ENCODE measurements around the gene EGFL7. TPM values are rescaled to one million over a fixed set of nuclear protein-coding genes. Genes with fewer than 3 reads are reported as not detected.
A peak's percentile ranks its signal among the peaks of the same experiment; 100 is the strongest.

EGFL7 gene
- total RNA-seq, 4 donors from 2014 or later: 12.3 to 64.7 (median 33.6) TPM

DNA sequence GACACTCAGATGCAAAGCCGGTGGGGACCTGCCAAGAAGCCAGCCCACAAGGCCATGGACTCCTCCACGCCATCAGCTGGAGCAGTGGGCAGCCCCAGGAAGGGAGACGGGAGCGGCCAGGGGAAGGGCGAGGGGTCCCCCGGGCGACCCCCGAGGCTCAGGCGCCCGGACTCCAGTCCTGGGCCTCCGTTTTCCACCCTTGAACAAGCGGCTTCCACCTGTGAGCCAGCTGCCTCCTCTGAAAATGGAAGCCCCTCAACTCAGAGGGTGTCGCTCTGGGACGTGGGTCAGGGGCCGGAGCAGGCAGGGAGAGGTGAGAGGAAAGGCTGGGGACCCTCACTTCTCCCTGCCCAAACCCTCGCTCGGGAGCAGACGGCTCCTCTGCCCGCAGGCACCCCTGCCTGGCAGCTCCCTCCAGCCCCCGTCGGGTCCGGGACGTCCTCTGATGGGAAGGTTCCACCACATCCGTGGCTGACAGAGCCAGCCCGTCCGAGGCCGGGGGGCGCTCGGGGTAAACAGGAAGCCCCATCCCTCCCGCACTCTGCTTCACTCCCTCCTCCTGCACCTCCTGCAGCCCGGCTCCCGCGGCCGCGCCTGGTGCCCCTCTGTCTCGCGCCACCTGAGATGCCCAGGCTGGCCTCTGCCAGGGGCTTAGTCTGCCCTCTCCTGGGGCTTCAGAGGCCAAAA, 3.7 kb upstream of the EGFL7 start:
- intact Hi-C loops (cut with DNase I; ENCODE audit: low total_unique reads) (no loop called here), in situ Hi-C loops (cut with MboI; ENCODE audit: low pct_ligation_motif_present in 1 of 4, low pct_unique_long_range_greater_than_20kb in 1 of 4, low sequenced_read_pairs in 3 of 4) (no loop called here)
- Histone ChIP-seq H3K4me3 (peak overlapping the region in 1 of 4 donors; percentile 2), H3K4me1 (peaks cover 0 to 13% (median 1%) of the 10 kb centered on the region in 4 donors), H3K36me3 (no peaks in the 10 kb centered on the region), H3K27me3 (peaks cover 90% of the 10 kb centered on the region), H3K27ac (peak overlapping the region; percentile 21 to 63 (median 34)), H3K9me3 (no peaks in the 10 kb centered on the region)
- TF ChIP-seq EP300 (IDR thresholded peaks at IDR 0.05; ENCODE audit: low read depth) (no peak), POLR2AphosphoS5 (IDR thresholded peaks at IDR 0.05) (no peak), POLR2A (IDR thresholded peaks at IDR 0.05) (no peak)
- TF ChIP-seq, protein P1, sequence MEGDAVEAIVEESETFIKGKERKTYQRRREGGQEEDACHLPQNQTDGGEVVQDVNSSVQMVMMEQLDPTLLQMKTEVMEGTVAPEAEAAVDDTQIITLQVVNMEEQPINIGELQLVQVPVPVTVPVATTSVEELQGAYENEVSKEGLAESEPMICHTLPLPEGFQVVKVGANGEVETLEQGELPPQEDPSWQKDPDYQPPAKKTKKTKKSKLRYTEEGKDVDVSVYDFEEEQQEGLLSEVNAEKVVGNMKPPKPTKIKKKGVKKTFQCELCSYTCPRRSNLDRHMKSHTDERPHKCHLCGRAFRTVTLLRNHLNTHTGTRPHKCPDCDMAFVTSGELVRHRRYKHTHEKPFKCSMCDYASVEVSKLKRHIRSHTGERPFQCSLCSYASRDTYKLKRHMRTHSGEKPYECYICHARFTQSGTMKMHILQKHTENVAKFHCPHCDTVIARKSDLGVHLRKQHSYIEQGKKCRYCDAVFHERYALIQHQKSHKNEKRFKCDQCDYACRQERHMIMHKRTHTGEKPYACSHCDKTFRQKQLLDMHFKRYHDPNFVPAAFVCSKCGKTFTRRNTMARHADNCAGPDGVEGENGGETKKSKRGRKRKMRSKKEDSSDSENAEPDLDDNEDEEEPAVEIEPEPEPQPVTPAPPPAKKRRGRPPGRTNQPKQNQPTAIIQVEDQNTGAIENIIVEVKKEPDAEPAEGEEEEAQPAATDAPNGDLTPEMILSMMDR (IDR thresholded peaks at IDR 0.05): no peak
- DNase-seq: no peak
- 43% methylated on average over 33 of the region's 37 CpGs; no CpG with 5 or more reads in 1 of the 2 donors for WGBS, 2 donors (ENCODE audit: low coverage in 1 of 2)

DNA sequence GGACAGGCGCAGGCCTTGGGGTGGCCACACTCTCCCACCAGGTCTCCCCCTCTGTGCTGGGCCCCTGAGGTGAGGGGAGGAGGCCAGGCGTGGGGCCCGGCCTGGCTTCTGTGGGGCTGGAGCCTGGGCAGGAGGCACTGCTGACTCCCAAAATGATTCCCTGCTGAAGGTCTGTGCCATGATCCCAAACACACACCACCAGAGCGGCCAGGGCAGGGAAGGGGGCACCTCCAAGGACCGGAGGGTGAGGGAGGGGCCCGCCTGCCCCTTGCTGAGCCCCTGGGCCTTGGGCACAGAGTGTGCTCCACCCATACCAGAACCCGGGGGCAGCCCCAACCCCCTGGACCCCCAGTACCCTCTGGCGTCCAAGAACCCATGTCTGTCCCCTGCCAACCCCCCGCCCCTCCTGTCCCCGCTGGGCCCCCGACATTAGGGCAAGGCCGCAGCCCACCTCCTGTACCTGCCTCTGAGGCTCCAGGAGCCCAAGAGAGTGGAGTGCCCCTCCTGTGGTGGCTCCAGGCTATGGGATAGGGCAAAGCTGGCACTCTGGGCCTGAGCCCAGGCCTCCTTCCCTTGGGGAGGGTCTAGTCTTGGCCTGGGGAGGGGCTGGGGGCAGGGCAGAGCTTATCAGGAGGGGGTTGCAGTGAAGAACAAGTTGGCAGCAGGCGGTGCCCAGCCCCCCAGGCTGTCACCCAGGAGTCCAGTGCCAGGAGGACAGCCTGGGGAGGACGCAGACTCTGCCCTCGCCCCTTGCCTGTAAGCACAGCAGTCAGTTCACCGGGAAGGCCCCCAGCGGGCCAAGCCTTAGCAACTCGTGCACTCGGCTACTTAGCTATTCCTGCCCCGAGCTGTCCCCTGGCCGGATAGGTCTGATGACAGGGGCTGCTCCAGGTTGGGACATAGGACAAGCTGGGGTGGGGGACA, 2.6 kb upstream of the EGFL7 start:
- H3K4me3 ChIP-seq: no peak overlapping the region
- in situ Hi-C loops (cut with MboI; ENCODE audit: low pct_ligation_motif_present in 1 of 4, low pct_unique_long_range_greater_than_20kb in 1 of 4, low sequenced_read_pairs in 3 of 4) (no loop called here), intact Hi-C loops (cut with DNase I; ENCODE audit: low total_unique reads) (no loop called here)
- H3K27ac ChIP-seq: peak overlapping the region; percentile 21 to 63 (median 38)
- no peaks in the 10 kb centered on the region for H3K36me3 ChIP-seq
- no peaks in the 10 kb centered on the region for H3K9me3 ChIP-seq
- WGBS, 2 donors (ENCODE audit: low coverage in 1 of 2): 64% methylated on average over 13 of the region's 21 CpGs; no CpG with 5 or more reads in 1 of the 2 donors
- peaks cover 2 to 15% (median 4%) of the 10 kb centered on the region in 4 donors for H3K4me1 ChIP-seq
- H3K27me3 ChIP-seq: peaks cover 97% of the 10 kb centered on the region
- TF ChIP-seq, protein P1 (IDR thresholded peaks at IDR 0.05): no peak
- DNase-seq: peak; percentile 6

DNA sequence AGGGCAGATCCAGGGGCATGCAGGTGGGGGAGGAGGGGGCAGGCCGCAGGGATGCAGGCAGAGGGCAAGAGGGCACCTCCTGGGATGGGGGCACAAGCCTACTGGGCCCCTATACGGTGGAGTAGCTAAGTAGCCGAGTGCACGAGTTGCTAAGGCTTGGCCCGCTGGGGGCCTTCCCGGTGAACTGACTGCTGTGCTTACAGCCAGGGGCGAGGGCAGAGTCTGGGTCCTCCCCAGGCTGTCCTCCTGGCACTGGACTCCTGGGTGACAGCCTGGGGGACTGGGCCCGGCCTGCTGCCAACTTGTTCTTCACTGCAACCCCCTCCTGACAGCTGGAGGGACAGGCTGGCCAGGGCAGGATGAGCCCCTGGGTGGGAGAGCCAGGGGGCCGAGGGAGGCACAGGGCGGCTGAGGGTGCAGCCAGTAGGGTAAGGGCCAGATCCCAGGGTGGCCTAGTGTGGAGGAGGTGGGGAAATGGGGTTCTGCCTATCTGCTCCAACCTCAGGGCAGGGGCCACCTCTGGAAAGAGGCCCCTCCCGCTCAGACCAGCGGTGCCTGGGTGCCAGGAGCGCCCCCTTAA, 1.7 kb upstream of the EGFL7 start:
- 60% methylated on average over 13 of the region's 13 CpGs; no CpG with 5 or more reads in 1 of the 2 donors for WGBS, 2 donors (ENCODE audit: low coverage in 1 of 2)
- TF ChIP-seq POLR2A (IDR thresholded peaks at IDR 0.05) (no peak), EP300 (IDR thresholded peaks at IDR 0.05; ENCODE audit: low read depth) (no peak), POLR2AphosphoS5 (IDR thresholded peaks at IDR 0.05) (no peak)
- TF ChIP-seq, protein P1 (IDR thresholded peaks at IDR 0.05): no peak
- DNase-seq: peak; percentile 5
- Histone ChIP-seq H3K27ac (peak overlapping the region; percentile 4 to 63 (median 21)), H3K4me3 (no peak overlapping the region), H3K9me3 (no peaks in the 10 kb centered on the region), H3K4me1 (peaks cover 4 to 15% (median 6%) of the 10 kb centered on the region in 4 donors), H3K36me3 (no peaks in the 10 kb centered on the region), H3K27me3 (peaks cover 93% of the 10 kb centered on the region)
- intact Hi-C loops (cut with DNase I; ENCODE audit: low total_unique reads) (no loop called here), in situ Hi-C loops (cut with MboI; ENCODE audit: low pct_ligation_motif_present in 1 of 4, low pct_unique_long_range_greater_than_20kb in 1 of 4, low sequenced_read_pairs in 3 of 4) (no loop called here)
